CD4-positive, alpha-beta memory T cell (primary cell): ENCODE measurements around the gene LIMK1. TPM values are rescaled to one million over a fixed set of nuclear protein-coding genes. Genes with fewer than 3 reads are reported as not detected.

Source experiments
- CTCF ChIA-PET: fragments of 350-600 bp; sonication (Branson Sonifier 250); formaldehyde crosslinking; loops from one replicate; lab custom pipeline; 2021; ENCODE audit warnings: inconsistent platforms; ENCODE audit not compliant: partially characterized antibody; lab: Charles Lee
- POLR2A ChIA-PET: fragments of 350-600 bp; sonication (Branson Sonifier 250); formaldehyde crosslinking; loops from one replicate; lab custom pipeline; 2021; ENCODE audit not compliant: partially characterized antibody; lab: Charles Lee
- DNase-seq, 5 donors: peaks; one replicate each; pipeline versions ENCODE4 v3.0.0 to v3.0.0-alpha.2; 2020 to 2022; ENCODE audit warnings: mixed read lengths in 1 of 5
- H3K27ac ChIP-seq: one replicate; pipeline ENCODE4 v1.7.0; 2013; ENCODE audit warnings: low read depth, low read length
- H3K27me3 ChIP-seq: 2 replicates; pipeline ENCODE4 v1.7.0; 2013; ENCODE audit warnings: mild to moderate bottlenecking, low read length, moderate library complexity; ENCODE audit not compliant: insufficient read depth
- H3K36me3 ChIP-seq: 2 replicates; pipeline ENCODE4 v1.7.0; 2013; ENCODE audit warnings: mild to moderate bottlenecking, low read length, moderate library complexity; ENCODE audit not compliant: insufficient read depth
- H3K4me1 ChIP-seq: 2 replicates; pipeline ENCODE4 v1.7.0; 2013; ENCODE audit warnings: mild to moderate bottlenecking, low read length, moderate library complexity; ENCODE audit not compliant: insufficient read depth
- H3K4me3 ChIP-seq, 2 donors: one replicate each; pipeline ENCODE4 v1.7.0; 2013; ENCODE audit warnings: low read length in 2 of 2, mild to moderate bottlenecking in 1 of 2
- H3K9me3 ChIP-seq, 2 donors: one replicate each; pipeline ENCODE4 v1.7.0; 2013; ENCODE audit warnings: low read length in 2 of 2, control low read depth in 1 of 2; ENCODE audit not compliant: control insufficient read depth in 1 of 2
- H3K27ac Mint-ChIP-seq, 7 donors: one replicate each; pipeline ENCODE4 v1.8.0; 2020 to 2021; ENCODE audit warnings: mixed read lengths in 7 of 7, mild to moderate bottlenecking in 6 of 7, inconsistent platforms in 3 of 7, moderate library complexity in 3 of 7
- H3K27me3 Mint-ChIP-seq, 2 donors: one replicate each; pipeline ENCODE4 v1.8.0; 2020 to 2021; ENCODE audit warnings: mixed read lengths in 2 of 2
- H3K36me3 Mint-ChIP-seq, 2 donors: one replicate each; pipeline ENCODE4 v1.8.0; 2020 to 2021; ENCODE audit warnings: mixed read lengths in 2 of 2, inconsistent platforms in 1 of 2, mild to moderate bottlenecking in 1 of 2
- H3K4me1 Mint-ChIP-seq, 4 donors: one replicate each; pipeline ENCODE4 v1.8.0; 2020 to 2021; ENCODE audit warnings: mixed read lengths in 4 of 4, mild to moderate bottlenecking in 1 of 4
- H3K4me3 Mint-ChIP-seq, 8 donors: one replicate each; pipeline ENCODE4 v1.8.0; 2020 to 2021; ENCODE audit warnings: mixed read lengths in 8 of 8, mild to moderate bottlenecking in 7 of 8, moderate library complexity in 6 of 8, inconsistent platforms in 3 of 8
- H3K9me3 Mint-ChIP-seq, 8 donors: one replicate each; pipeline ENCODE4 v1.8.0; 2020 to 2021; ENCODE audit warnings: mixed read lengths in 8 of 8, mild to moderate bottlenecking in 5 of 8, inconsistent platforms in 3 of 8, moderate library complexity in 1 of 8
- intact Hi-C: fragments of 100-400 bp; cut with micrococcal nuclease; formaldehyde crosslinking; loops from one replicate; pipeline ENCODE4 v1.15.1; 2023
- polyA plus RNA-seq, 2 donors: library from polyadenylated mRNA; unstranded; fragments of 300-500 nt; fragmentation: Illumina TruSeq; gene quantifications; one replicate each; pipeline ENCODE4 v1.2.3, GENCODE V29; 2021
- total RNA-seq, 2 experiments: library from RNA; stranded (reverse); gene quantifications; one replicate each; pipeline ENCODE4 v1.2.3, GENCODE V29; 2021

The LIMK1 gene
- total and polyA plus RNA-seq, 4 experiments from 2014 or later: 0.42 to 15.1 (median 9.1) TPM

DNA sequence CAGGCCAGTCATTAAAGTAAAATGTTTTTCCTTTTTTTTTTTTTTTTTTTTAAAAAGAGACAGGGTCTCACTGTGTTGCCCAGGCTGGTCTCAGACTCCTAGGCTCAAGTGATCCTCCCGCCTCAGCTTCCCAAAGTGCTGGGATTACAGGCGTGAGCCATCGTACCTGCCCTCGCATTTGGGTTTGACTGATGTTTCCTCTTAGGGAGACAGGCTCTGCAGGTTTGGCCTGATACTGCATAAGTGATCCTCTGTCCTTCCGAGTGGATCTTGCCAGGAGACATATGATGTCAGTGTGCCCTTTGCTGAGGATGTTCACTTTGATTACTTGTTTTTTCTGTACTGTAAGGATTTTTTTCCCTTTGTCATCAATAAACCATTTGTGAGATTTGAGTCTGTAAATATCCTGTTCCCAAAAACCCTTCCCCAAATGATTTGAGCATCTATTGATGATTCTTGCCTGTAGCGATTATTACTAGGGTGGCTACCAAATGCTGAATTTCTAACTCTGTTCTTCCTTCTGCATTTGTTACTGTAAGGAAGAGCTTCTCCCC, 19.7 kb downstream of the LIMK1 start:
- Histone ChIP-seq H3K27me3 (no peaks in the 10 kb centered on the region), H3K9me3 (no peaks in the 10 kb centered on the region), H3K4me1 (no peaks in the 10 kb centered on the region), H3K4me3 (no peak overlapping the region), H3K27ac (no peak overlapping the region), H3K36me3 (peaks cover 3% of the 10 kb centered on the region)
- Mint-ChIP-seq H3K4me1 (peaks cover 0 to 1% (median 0%) of the 10 kb centered on the region in 4 donors), H3K9me3 (no peaks in the 10 kb centered on the region), H3K27me3 (no peaks in the 10 kb centered on the region), H3K27ac (no peak overlapping the region), H3K36me3 (peaks cover under 1 to 26% of the 10 kb centered on the region in 2 donors), H3K4me3 (no peak overlapping the region)
- POLR2A ChIA-PET: no interaction called here
- DNase-seq: no peak
- CTCF ChIA-PET: interaction anchor here (1.0 kb wide), 1 partner anchor 11 kb away, joined by 3 read pairs; no protein-coding TSS in a partner anchor
- intact Hi-C loops: no loop called here

DNA sequence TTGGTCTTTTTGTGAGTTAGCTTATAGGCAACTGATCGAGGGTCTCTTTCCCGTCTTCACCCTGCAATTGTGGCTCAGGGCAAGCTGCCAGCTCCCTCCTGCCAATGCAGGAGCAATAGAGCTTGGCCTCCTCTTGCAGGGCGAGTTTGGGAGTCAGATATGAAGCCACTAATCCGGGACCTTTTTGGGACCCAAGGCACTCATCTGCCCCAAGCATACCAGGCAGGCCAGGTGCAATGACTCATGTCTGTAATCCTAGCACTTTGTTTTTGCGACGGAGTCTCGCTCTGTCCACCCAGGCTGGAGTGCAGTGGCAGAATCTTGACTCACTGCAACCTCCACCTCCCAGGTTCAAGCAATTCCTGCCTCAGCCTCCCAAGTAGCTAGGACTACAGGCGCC, 21.1 kb downstream of the LIMK1 start:
- POLR2A ChIA-PET: no interaction called here
- no peaks in the 10 kb centered on the region for H3K4me1 ChIP-seq

DNA sequence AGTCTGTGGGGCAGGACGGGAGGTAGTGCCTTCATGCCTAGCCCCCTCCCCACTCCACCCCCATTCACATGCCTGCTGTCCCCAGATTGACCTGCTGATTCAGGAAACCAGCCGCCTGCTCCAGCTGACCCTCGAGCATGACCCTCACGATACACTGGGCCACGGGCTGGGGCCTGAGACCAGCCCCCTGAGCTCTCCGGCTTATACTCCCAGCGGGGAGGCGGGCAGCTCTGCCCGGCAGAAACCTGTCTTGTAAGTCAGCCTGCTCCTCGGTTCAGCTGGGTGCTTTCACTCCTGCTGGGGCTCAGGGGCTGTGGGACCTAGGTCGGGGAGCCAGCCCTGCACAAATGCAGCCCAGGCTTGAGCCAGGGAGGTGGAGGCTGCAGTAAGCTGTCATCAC, 22.4 kb downstream of the LIMK1 start:
- no peak for DNase-seq
- Mint-ChIP-seq H3K27ac (no peak overlapping the region), H3K9me3 (no peaks in the 10 kb centered on the region), H3K27me3 (no peaks in the 10 kb centered on the region), H3K4me3 (no peak overlapping the region), H3K36me3 (peaks cover 6 to 25% of the 10 kb centered on the region in 2 donors), H3K4me1 (peaks cover 0 to 1% (median 0%) of the 10 kb centered on the region in 4 donors)
- no peaks in the 10 kb centered on the region for H3K9me3 ChIP-seq
- H3K36me3 ChIP-seq: peaks cover 3% of the 10 kb centered on the region
- no peaks in the 10 kb centered on the region for H3K4me1 ChIP-seq
- POLR2A ChIA-PET: no interaction called here
- H3K27ac ChIP-seq: no peak overlapping the region
- H3K27me3 ChIP-seq: no peaks in the 10 kb centered on the region
- CTCF ChIA-PET: interaction anchor here (0.6 kb wide), 1 partner anchor 288 kb away, joined by 4 read pairs; no protein-coding TSS in a partner anchor
- no peak overlapping the region for H3K4me3 ChIP-seq
- intact Hi-C loops: no loop called here

More for the DNA sequence above, 21.1 kb downstream of the LIMK1 start:
- Histone ChIP-seq H3K36me3 (peaks cover 3% of the 10 kb centered on the region), H3K4me3 (no peak overlapping the region), H3K27me3 (no peaks in the 10 kb centered on the region), H3K9me3 (no peaks in the 10 kb centered on the region), H3K27ac (no peak overlapping the region)
- DNase-seq: no peak
- H3K4me1 Mint-ChIP-seq: peaks cover 0 to 1% (median 0%) of the 10 kb centered on the region in 4 donors
- intact Hi-C loops: no loop called here
- H3K4me3 Mint-ChIP-seq: no peak overlapping the region
- no peaks in the 10 kb centered on the region for H3K27me3 Mint-ChIP-seq
- CTCF ChIA-PET: interaction anchor here (0.6 to 0.9 kb wide), 3 partner anchors 8 to 310 kb away, joined by 3 to 4 read pairs (median 3); no protein-coding TSS in a partner anchor
- no peaks in the 10 kb centered on the region for H3K9me3 Mint-ChIP-seq
- H3K27ac Mint-ChIP-seq: no peak overlapping the region
- peaks cover 0 to 27% of the 10 kb centered on the region in 2 donors for H3K36me3 Mint-ChIP-seq

DNA sequence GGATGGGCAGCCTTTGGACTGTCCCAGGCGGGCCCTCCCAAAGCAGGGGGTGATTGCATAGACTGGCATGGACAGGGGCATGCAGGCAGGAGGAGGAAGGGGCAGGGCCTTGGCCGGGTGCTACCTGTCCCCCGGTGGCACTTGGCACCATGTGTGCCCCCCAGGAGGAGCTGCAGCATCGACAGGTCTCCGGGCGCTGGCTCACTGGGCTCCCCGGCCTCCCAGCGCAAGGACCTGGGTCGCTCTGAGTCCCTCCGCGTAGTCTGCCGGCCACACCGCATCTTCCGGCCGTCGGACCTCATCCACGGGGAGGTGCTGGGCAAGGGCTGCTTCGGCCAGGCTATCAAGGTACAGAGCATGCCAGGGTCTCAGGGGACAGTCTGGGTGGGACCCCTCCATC, 23.2 kb downstream of the LIMK1 start:
- POLR2A ChIA-PET: interaction anchor here (1.0 kb wide), 1 partner anchor 13 kb away, joined by 3 read pairs; no protein-coding TSS in a partner anchor
- no peak for DNase-seq
- Histone ChIP-seq H3K27me3 (no peaks in the 10 kb centered on the region), H3K4me1 (no peaks in the 10 kb centered on the region), H3K27ac (no peak overlapping the region), H3K4me3 (no peak overlapping the region), H3K36me3 (peaks cover 3% of the 10 kb centered on the region), H3K9me3 (no peaks in the 10 kb centered on the region)
- CTCF ChIA-PET: interaction anchor here (0.6 to 1.1 kb wide), 2 partner anchors 9 to 244 kb away, joined by 3 to 5 read pairs; no protein-coding TSS in a partner anchor
- Mint-ChIP-seq H3K4me1 (peaks cover 0 to 1% (median 0%) of the 10 kb centered on the region in 4 donors), H3K36me3 (peaks cover 9 to 31% of the 10 kb centered on the region in 2 donors), H3K9me3 (no peaks in the 10 kb centered on the region), H3K27ac (peak overlapping the region in 1 of 7 donors; percentile 30), H3K4me3 (peak overlapping the region in 1 of 8 donors; percentile 43), H3K27me3 (no peaks in the 10 kb centered on the region)
- intact Hi-C loops: no loop called here

DNA sequence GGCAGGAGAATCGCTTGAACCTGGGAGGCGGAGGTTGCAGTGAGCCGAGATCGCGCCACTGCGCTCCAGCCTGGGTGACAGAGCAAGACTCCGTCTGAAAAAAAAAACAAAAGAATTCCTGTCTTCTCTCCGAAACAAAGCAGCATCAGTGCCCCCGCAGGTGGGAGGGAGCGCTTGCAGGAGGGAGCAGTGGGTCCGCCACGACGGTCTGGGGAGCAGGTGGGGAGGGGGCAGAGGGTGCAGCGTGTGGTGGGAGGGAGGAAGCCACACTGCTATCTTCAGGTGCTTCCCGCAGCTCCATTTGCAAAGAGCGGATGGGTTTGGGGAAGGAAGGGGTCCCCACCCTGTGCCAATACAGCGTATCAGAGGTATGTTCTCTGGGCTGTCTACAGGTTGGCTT, 31.7 kb downstream of the LIMK1 start:
- Mint-ChIP-seq H3K9me3 (no peaks in the 10 kb centered on the region), H3K36me3 (peaks cover 17 to 20% of the 10 kb centered on the region in 2 donors)
- intact Hi-C loops: no loop called here

DNA sequence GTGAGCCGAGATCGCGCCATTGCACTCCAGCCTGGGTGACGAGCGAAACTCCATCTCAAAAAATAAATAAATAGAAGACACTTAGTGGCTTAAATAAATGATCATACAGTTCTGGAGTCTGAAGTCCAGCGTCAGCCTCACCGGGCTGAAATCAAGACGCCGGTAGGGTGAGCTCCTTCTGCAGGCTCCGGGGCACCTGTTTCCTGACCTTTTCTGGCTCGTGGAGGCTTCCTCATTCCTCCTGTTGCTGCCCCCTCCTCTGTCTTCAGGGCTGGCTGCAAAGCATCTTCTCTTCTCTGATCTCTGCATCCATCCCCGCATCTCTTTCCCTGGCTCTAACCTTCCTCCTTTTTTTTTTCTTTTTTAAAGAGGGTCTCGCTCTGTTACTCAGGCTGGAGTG, 32.8 kb downstream of the LIMK1 start:
- Mint-ChIP-seq H3K27ac (peak overlapping the region in 1 of 7 donors; percentile 80), H3K4me3 (no peak overlapping the region)
- H3K27me3 ChIP-seq: no peaks in the 10 kb centered on the region

More for the DNA sequence above, 31.7 kb downstream of the LIMK1 start:
- Histone ChIP-seq H3K27me3 (no peaks in the 10 kb centered on the region), H3K36me3 (no peaks in the 10 kb centered on the region), H3K9me3 (no peaks in the 10 kb centered on the region), H3K4me3 (no peak overlapping the region), H3K4me1 (no peaks in the 10 kb centered on the region), H3K27ac (no peak overlapping the region)
- CTCF ChIA-PET: no interaction called here
- H3K4me1 Mint-ChIP-seq: no peaks in the 10 kb centered on the region
- no peak for DNase-seq
- H3K27me3 Mint-ChIP-seq: no peaks in the 10 kb centered on the region
- POLR2A ChIA-PET: no interaction called here
- no peak overlapping the region for H3K27ac Mint-ChIP-seq
- no peak overlapping the region for H3K4me3 Mint-ChIP-seq

DNA sequence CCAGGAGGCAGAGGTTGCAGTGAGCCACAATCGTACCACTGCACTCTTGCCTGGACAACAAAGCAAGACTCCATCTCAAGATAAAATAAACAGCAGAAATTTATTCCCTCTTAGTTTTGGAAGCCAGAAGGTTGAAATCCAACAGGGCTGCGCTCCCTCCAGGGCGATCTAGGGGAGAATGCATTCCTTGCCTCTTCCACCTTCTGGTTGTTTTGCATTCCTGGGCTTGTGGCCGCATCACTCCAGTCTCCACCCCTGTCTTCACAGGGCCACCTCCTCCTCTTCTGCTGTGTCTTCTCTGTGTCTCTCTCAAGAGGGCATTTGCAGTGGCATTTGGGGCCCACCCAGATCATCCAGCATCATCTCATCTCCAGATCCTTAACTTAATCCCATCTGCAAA, 36.2 kb downstream of the LIMK1 start:
- H3K27ac ChIP-seq: no peak overlapping the region
- no peak for DNase-seq
- Mint-ChIP-seq H3K9me3 (no peaks in the 10 kb centered on the region), H3K4me1 (no peaks in the 10 kb centered on the region), H3K36me3 (peaks cover 12 to 20% of the 10 kb centered on the region in 2 donors), H3K27ac (no peak overlapping the region), H3K27me3 (no peaks in the 10 kb centered on the region), H3K4me3 (no peak overlapping the region)
- no peaks in the 10 kb centered on the region for H3K9me3 ChIP-seq
- POLR2A ChIA-PET: no interaction called here
- no peaks in the 10 kb centered on the region for H3K36me3 ChIP-seq
- CTCF ChIA-PET: no interaction called here
- H3K27me3 ChIP-seq: no peaks in the 10 kb centered on the region
- intact Hi-C loops: no loop called here
- no peaks in the 10 kb centered on the region for H3K4me1 ChIP-seq
- no peak overlapping the region for H3K4me3 ChIP-seq

More for the DNA sequence above, 32.8 kb downstream of the LIMK1 start:
- Histone ChIP-seq H3K36me3 (no peaks in the 10 kb centered on the region), H3K4me1 (no peaks in the 10 kb centered on the region), H3K27ac (no peak overlapping the region), H3K9me3 (no peaks in the 10 kb centered on the region), H3K4me3 (no peak overlapping the region)
- intact Hi-C loops: no loop called here
- CTCF ChIA-PET: no interaction called here
- POLR2A ChIA-PET: no interaction called here
- no peaks in the 10 kb centered on the region for H3K4me1 Mint-ChIP-seq
- H3K27me3 Mint-ChIP-seq: no peaks in the 10 kb centered on the region
- no peak for DNase-seq
- H3K9me3 Mint-ChIP-seq: no peaks in the 10 kb centered on the region
- peaks cover 17 to 20% of the 10 kb centered on the region in 2 donors for H3K36me3 Mint-ChIP-seq
